Body of pancreas (tissue), 4 donors: Measurements from ENCODE around the gene SOHLH1. TPM values are rescaled to one million over a fixed set of nuclear protein-coding genes. Genes with fewer than 3 reads are reported as not detected.

Source experiments
- ATAC-seq: fragments of 150-250 bp; one replicate; pipeline ENCODE4 v1.9.1; 2016
- DNase-seq, 4 donors: peaks; one replicate each; pipeline ENCODE4 v3.0.0-alpha.2; 2019
- H3K27ac ChIP-seq, 4 donors: fragments of 200-600 bp; sonication (generic); 1 replicate in 3 of 4; 2 replicates in 1 of 4; pipeline versions ENCODE4 v1.5.1 to v1.6.1; 2016 to 2019; ENCODE audit warnings: mild to moderate bottlenecking in 1 of 4, mixed read lengths in 1 of 4, moderate library complexity in 1 of 4
- H3K27me3 ChIP-seq, 2 donors: fragments of 200-600 bp; sonication (generic); one replicate each; pipeline ENCODE4 v1.6.0; 2016; ENCODE audit warnings: mild to moderate bottlenecking in 1 of 2
- H3K36me3 ChIP-seq, 2 donors: fragments of 200-600 bp; sonication (generic); replicated peaks in 1 of 2; 2 replicates each; pipeline ENCODE4 v1.5.1; 2016; ENCODE audit warnings: low read depth in 2 of 2; ENCODE audit not compliant: insufficient read depth in 1 of 2
- H3K4me1 ChIP-seq: fragments of 200-600 bp; sonication (generic); one replicate; pipeline ENCODE4 v1.6.0; 2016
- H3K4me3 ChIP-seq, 2 donors: fragments of 200-600 bp; sonication (generic); 1 replicate in 1 of 2; 2 replicates in 1 of 2; pipeline ENCODE4 v1.5.1; 2016 to 2019
- H3K9me3 ChIP-seq, 3 donors: fragments of 200-600 bp; sonication (generic); 1 replicate in 2 of 3; 2 replicates in 1 of 3; pipeline ENCODE4 v1.5.1; 2016
- POLR2A ChIP-seq, 3 donors: fragments of 450-650 bp; IDR thresholded peaks; one replicate each; pipeline ENCODE4 v1.6.1; 2016; ENCODE audit warnings: antibody characterized with exemption in 3 of 3, mild to moderate bottlenecking in 2 of 3
- WGBS, 2 donors: methylation state at CpG; one replicate each; pipeline ENCODE4 v1.1.5; 2017; 5-methylcytosine and 5-hydroxymethylcytosine counted together
- intact Hi-C: fragments of 100-400 bp; cut with DNase I; formaldehyde crosslinking; loops from one replicate; pipeline ENCODE4 v1.15.1; 2023
- total RNA-seq, 2 donors: library from RNA; depleted of rRNA; stranded (reverse); fragments of >200 nt; gene quantifications; one replicate each; pipeline ENCODE4 v1.1.0, GENCODE V29; 2016
- TF ChIP-seq, protein P1 (sequence below), 7 experiments: fragments of 450-650 bp in 4 of 7; fragments of 200-600 bp in 3 of 7; sonication (generic) in 3 of 7; IDR thresholded peaks; one replicate each; pipeline ENCODE4 v1.5.1; 2016 to 2019; ENCODE audit warnings: antibody characterized with exemption in 7 of 7

SOHLH1 gene
- total RNA-seq, 2 donors from 2014 or later: not detected

DNA sequence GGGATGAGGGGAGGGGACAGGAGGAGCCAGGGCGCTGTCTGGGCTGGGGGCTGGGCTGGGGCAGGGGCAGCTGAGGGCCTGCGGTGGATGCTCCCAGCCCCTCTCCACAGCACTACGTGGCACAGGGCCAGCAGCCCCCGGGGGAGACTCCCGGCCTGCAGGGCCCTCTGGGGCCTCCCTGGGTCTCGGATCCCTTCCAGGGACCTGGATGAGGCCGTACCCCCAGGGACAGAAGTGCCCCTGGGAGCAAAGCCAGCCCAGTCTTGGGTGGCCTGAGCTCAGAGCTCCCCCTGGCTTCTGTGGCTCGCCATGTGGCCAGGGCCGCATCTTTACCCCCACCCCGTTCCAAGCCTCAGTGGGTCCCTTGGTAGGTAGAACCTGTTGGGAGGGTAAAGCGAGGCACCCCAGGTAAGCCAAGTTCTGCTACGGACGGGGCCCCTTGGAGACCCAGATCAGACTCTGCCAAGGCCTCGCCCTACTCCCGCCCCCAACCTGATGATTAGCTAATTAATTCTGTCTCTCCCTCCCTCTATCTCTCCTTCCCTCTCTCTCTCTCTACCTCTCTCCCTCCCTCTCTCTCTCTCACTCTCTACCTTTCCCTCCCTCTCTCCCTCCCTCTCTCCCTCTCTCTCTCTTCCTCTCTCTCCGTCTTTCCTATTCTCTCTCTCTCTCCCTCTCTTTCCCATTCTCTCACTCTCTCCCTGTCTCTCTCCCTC lies 27.0 kb upstream of the SOHLH1 start:
- no peak for DNase-seq
- intact Hi-C loops: no loop called here
- H3K4me1 ChIP-seq: no peaks in the 10 kb centered on the region
- ATAC-seq: no peak
- no peak overlapping the region for H3K4me3 ChIP-seq
- H3K9me3 ChIP-seq: no peaks in the 10 kb centered on the region
- WGBS, 2 donors: 27 to 47% methylated on average over 8 to 16 of the region's 16 CpGs
- no peak overlapping the region for H3K27ac ChIP-seq
- TF ChIP-seq, protein P1, sequence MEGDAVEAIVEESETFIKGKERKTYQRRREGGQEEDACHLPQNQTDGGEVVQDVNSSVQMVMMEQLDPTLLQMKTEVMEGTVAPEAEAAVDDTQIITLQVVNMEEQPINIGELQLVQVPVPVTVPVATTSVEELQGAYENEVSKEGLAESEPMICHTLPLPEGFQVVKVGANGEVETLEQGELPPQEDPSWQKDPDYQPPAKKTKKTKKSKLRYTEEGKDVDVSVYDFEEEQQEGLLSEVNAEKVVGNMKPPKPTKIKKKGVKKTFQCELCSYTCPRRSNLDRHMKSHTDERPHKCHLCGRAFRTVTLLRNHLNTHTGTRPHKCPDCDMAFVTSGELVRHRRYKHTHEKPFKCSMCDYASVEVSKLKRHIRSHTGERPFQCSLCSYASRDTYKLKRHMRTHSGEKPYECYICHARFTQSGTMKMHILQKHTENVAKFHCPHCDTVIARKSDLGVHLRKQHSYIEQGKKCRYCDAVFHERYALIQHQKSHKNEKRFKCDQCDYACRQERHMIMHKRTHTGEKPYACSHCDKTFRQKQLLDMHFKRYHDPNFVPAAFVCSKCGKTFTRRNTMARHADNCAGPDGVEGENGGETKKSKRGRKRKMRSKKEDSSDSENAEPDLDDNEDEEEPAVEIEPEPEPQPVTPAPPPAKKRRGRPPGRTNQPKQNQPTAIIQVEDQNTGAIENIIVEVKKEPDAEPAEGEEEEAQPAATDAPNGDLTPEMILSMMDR (IDR thresholded peaks at IDR 0.05): no peak
- TF ChIP-seq POLR2A (IDR thresholded peaks at IDR 0.05): no peak
- no peaks in the 10 kb centered on the region for H3K36me3 ChIP-seq
- H3K27me3 ChIP-seq: no peaks in the 10 kb centered on the region

GRCh38 chr9:135724186-135724787 lies 25.0 kb upstream of the SOHLH1 start:
- intact Hi-C loops: no loop called here
- Histone ChIP-seq H3K9me3 (no peaks in the 10 kb centered on the region), H3K36me3 (no peaks in the 10 kb centered on the region), H3K27ac (no peak overlapping the region), H3K4me3 (no peak overlapping the region), H3K4me1 (no peaks in the 10 kb centered on the region), H3K27me3 (no peaks in the 10 kb centered on the region)
- no peak for ATAC-seq
- WGBS, 2 donors: 60 to 62% methylated on average over 3 to 16 of the region's 16 CpGs
- TF ChIP-seq, protein P1 (IDR thresholded peaks at IDR 0.05): no peak
- TF ChIP-seq POLR2A (IDR thresholded peaks at IDR 0.05): no peak
- DNase-seq: no peak

- 62 to 63% methylated on average over 9 to 18 of the region's 18 CpGs for WGBS, 2 donors
- TF ChIP-seq, protein P1 (IDR thresholded peaks at IDR 0.05): no peak
- TF ChIP-seq POLR2A (IDR thresholded peaks at IDR 0.05): no peak
- Histone ChIP-seq H3K36me3 (no peaks in the 10 kb centered on the region), H3K27me3 (no peaks in the 10 kb centered on the region), H3K4me3 (no peak overlapping the region), H3K4me1 (no peaks in the 10 kb centered on the region), H3K9me3 (no peaks in the 10 kb centered on the region), H3K27ac (no peak overlapping the region)
- DNase-seq (no peak), ATAC-seq (no peak)
- intact Hi-C loops: no loop called here
These were observed 23.1 kb upstream of the SOHLH1 start for GRCh38 chr9:135722365-135722764.

- no peak overlapping the region for H3K27ac ChIP-seq
- H3K4me1 ChIP-seq: no peaks in the 10 kb centered on the region
- H3K4me3 ChIP-seq: no peak overlapping the region
- DNase-seq (no peak), ATAC-seq (no peak)
- intact Hi-C loops: no loop called here
- no peaks in the 10 kb centered on the region for H3K27me3 ChIP-seq
- no peak for TF ChIP-seq POLR2A (IDR thresholded peaks at IDR 0.05)
- H3K36me3 ChIP-seq: no peaks in the 10 kb centered on the region
- 72% methylated on average over 9 of the region's 9 CpGs; no CpG with 5 or more reads in 1 of the 2 donors for WGBS, 2 donors
- no peaks in the 10 kb centered on the region for H3K9me3 ChIP-seq
These were observed 20.2 kb upstream of the SOHLH1 start for GRCh38 chr9:135719472-135719871.

DNA sequence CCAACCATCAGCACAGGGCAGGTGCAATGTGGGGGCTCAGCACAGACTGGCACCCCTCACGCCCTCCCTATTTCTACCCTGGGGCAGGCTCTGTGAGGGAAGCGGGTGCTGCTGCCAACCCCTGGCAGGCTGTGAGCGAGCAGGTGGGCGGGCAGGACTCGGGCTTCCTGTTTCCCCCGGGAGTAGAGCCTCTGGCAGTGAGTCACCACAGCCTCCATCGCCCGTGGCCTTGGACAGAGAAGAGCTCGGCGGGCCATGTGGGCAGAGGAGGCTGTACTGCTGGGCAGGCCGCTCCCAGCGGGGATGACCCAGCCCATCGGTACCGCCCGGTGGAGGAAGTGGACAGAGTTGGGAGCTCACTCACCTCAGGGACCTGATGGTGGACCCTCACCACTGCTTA lies 19.3 kb upstream of the SOHLH1 start:
- DNase-seq (no peak), ATAC-seq (no peak)
- Histone ChIP-seq H3K9me3 (no peaks in the 10 kb centered on the region), H3K4me1 (no peaks in the 10 kb centered on the region), H3K36me3 (no peaks in the 10 kb centered on the region), H3K27me3 (no peaks in the 10 kb centered on the region), H3K27ac (no peak overlapping the region), H3K4me3 (no peak overlapping the region)
- intact Hi-C loops: no loop called here
- TF ChIP-seq POLR2A (IDR thresholded peaks at IDR 0.05): no peak
- TF ChIP-seq, protein P1 (IDR thresholded peaks at IDR 0.05): no peak
- WGBS, 2 donors: 43% methylated on average over 13 of the region's 15 CpGs; no CpG with 5 or more reads in 1 of the 2 donors
